Neuronal stem cell (in vitro differentiated cells): ENCODE results near the gene LINS1.
"Not testable (repeated sequence)": the region's sequence is repeated elsewhere in the genome, so short reads cannot be mapped to it uniquely, and the experiment has no call there.

Experiments used
- DNase-seq: peaks from one replicate; pipeline ENCODE4 v3.0.0-alpha.2; 2013; ENCODE audit warnings: low spot score
- H2AFZ ChIP-seq: one replicate; pipeline ENCODE4 v1.6.1; 2013; ENCODE audit warnings: mild to moderate bottlenecking, low read length, inconsistent platforms
- H2AK5ac ChIP-seq: 2 replicates; pipeline ENCODE4 v1.6.1; 2013; ENCODE audit warnings: low read depth, mild to moderate bottlenecking, inconsistent platforms, low read length, moderate library complexity, mixed read lengths
- H2BK120ac ChIP-seq: 2 replicates; pipeline ENCODE4 v1.6.1; 2013; ENCODE audit warnings: low read depth, mild to moderate bottlenecking, inconsistent platforms, low read length, moderate library complexity, mixed read lengths
- H2BK12ac ChIP-seq: one replicate; pipeline ENCODE4 v1.6.1; 2013; ENCODE audit warnings: low read length, inconsistent platforms
- H2BK15ac ChIP-seq: 2 replicates; pipeline ENCODE4 v1.6.1; 2013; ENCODE audit warnings: mild to moderate bottlenecking, low read length, inconsistent platforms, mixed read lengths
- H2BK5ac ChIP-seq: one replicate; pipeline ENCODE4 v1.6.1; 2013; ENCODE audit warnings: inconsistent platforms, mild to moderate bottlenecking, low read length, moderate library complexity
- H3K14ac ChIP-seq: one replicate; pipeline ENCODE4 v1.6.1; 2013; ENCODE audit warnings: low read length, inconsistent platforms
- H3K18ac ChIP-seq: 2 replicates; pipeline ENCODE4 v1.6.1; 2013; ENCODE audit warnings: low read length, inconsistent platforms
- H3K23ac ChIP-seq: 2 replicates; pipeline ENCODE4 v1.6.1; 2013; ENCODE audit warnings: low read depth, mild to moderate bottlenecking, mixed read lengths, low read length, inconsistent platforms; ENCODE audit not compliant: poor library complexity
- H3K27ac ChIP-seq: replicated peaks from 3 replicates; pipeline ENCODE4 v1.5.1; 2013; ENCODE audit warnings: low read length, inconsistent platforms
- H3K27me3 ChIP-seq, 3 experiments: 2 replicates each; pipeline ENCODE4 v1.6.1; 2013; ENCODE audit warnings: low read length in 3 of 3, mild to moderate bottlenecking in 2 of 3, inconsistent platforms in 1 of 3, low read depth in 1 of 3, mixed read lengths in 1 of 3, moderate library complexity in 1 of 3; ENCODE audit not compliant: control insufficient read depth in 3 of 3, insufficient read depth in 3 of 3
- H3K36me3 ChIP-seq, 2 donors: replicated peaks in 1 of 2; 2 replicates each; pipeline ENCODE4 v1.6.1; 2013; ENCODE audit warnings: low read length in 2 of 2; ENCODE audit not compliant: control insufficient read depth in 2 of 2, insufficient read depth in 2 of 2
- H3K4ac ChIP-seq: 2 replicates; pipeline ENCODE4 v1.6.1; 2013; ENCODE audit warnings: inconsistent platforms, mild to moderate bottlenecking, low read length, moderate library complexity
- H3K4me1 ChIP-seq, 2 donors: 1 replicate in 1 of 2; 2 replicates in 1 of 2; pipeline ENCODE4 v1.6.1; 2013; ENCODE audit warnings: low read length in 2 of 2, low read depth in 1 of 2; ENCODE audit not compliant: control insufficient read depth in 2 of 2, insufficient read depth in 1 of 2
- H3K4me2 ChIP-seq: one replicate; pipeline ENCODE4 v1.6.1; 2013; ENCODE audit warnings: mild to moderate bottlenecking, low read length, inconsistent platforms; ENCODE audit not compliant: insufficient read depth, poor library complexity, severe bottlenecking
- H3K4me3 ChIP-seq, 2 donors: 2 replicates each; pipeline ENCODE4 v1.5.1; 2013; ENCODE audit warnings: low read length in 2 of 2, mild to moderate bottlenecking in 2 of 2, inconsistent platforms in 1 of 2, moderate library complexity in 1 of 2
- H3K79me1 ChIP-seq: one replicate; pipeline ENCODE4 v1.6.1; 2013; ENCODE audit warnings: low read depth, mild to moderate bottlenecking, inconsistent platforms, low read length, moderate library complexity
- H3K9ac ChIP-seq: one replicate; pipeline ENCODE4 v1.6.1; 2013; ENCODE audit warnings: mild to moderate bottlenecking, low read depth, low read length, inconsistent platforms; ENCODE audit not compliant: poor library complexity
- H3K9me3 ChIP-seq, 2 donors: replicated peaks in 1 of 2; 2 replicates each; pipeline versions ENCODE3 to v1.6.1; 2013; ENCODE audit warnings: low read length in 2 of 2, mild to moderate bottlenecking in 2 of 2, inconsistent platforms in 1 of 2, low read depth in 1 of 2, mixed read lengths in 1 of 2, moderate library complexity in 1 of 2; ENCODE audit not compliant: control insufficient read depth in 2 of 2, insufficient read depth in 1 of 2
- H4K8ac ChIP-seq: one replicate; pipeline ENCODE4 v1.6.1; 2013; ENCODE audit warnings: low read depth, mild to moderate bottlenecking, inconsistent platforms, low read length, moderate library complexity
- H4K91ac ChIP-seq: one replicate; pipeline ENCODE4 v1.6.1; 2013; ENCODE audit warnings: low read length, low read depth, mild to moderate bottlenecking, inconsistent platforms; ENCODE audit not compliant: poor library complexity
- WGBS, 2 donors: extraction: QIAGEN DNeasy Blood & Tissue Kit; methylation state at CpG; one replicate each; pipeline ENCODE4 v1.1.7; 2013; ENCODE audit warnings: missing lambda C conversion rate in 2 of 2, mixed read lengths in 1 of 2; ENCODE audit not compliant: insufficient read length in 2 of 2, insufficient replicate concordance in 1 of 2; ENCODE audit errors: extremely low coverage in 2 of 2; 5-methylcytosine and 5-hydroxymethylcytosine counted together

The LINS1 gene

GRCh38 chr15:100592898-100593297 lies 9.1 kb downstream of the LINS1 start:
- Histone ChIP-seq H2BK120ac (no peak overlapping the region), H2BK15ac (no peak overlapping the region), H2BK5ac (no peak overlapping the region), H3K18ac (no peak overlapping the region), H3K79me1 (peaks cover 2% of the 10 kb centered on the region), H3K9ac (no peak overlapping the region), H2AFZ (no peak overlapping the region), H3K4me2 (no peak overlapping the region), H3K14ac (no peak overlapping the region), H2AK5ac (no peak overlapping the region), H3K4me3 (no peak overlapping the region), H3K4ac (no peak overlapping the region), H3K9me3 (peaks cover 5 to 20% of the 10 kb centered on the region in 2 donors), H4K91ac (no peak overlapping the region), H3K27me3 (no peaks in the 10 kb centered on the region), H4K8ac (no peak overlapping the region), H3K36me3 (no peaks in the 10 kb centered on the region), H2BK12ac (no peak overlapping the region), H3K4me1 (no peaks in the 10 kb centered on the region), H3K23ac (no peak overlapping the region), H3K27ac (no peak overlapping the region)
- DNase-seq: no peak
- no CpG with 5 or more reads among the region's 3 CpGs for WGBS, 2 donors

- Histone ChIP-seq H4K8ac (no peak overlapping the region), H3K79me1 (peaks cover 2% of the 10 kb centered on the region), H2AK5ac (no peak overlapping the region), H3K27me3 (no peaks in the 10 kb centered on the region), H3K9me3 (peaks cover 5 to 27% of the 10 kb centered on the region in 2 donors), H4K91ac (no peak overlapping the region), H3K14ac (no peak overlapping the region), H2BK12ac (no peak overlapping the region), H3K4me2 (no peak overlapping the region), H2AFZ (no peak overlapping the region), H3K36me3 (no peaks in the 10 kb centered on the region), H2BK120ac (no peak overlapping the region), H3K23ac (no peak overlapping the region), H2BK5ac (no peak overlapping the region), H3K9ac (no peak overlapping the region), H2BK15ac (no peak overlapping the region), H3K4me3 (no peak overlapping the region), H3K18ac (no peak overlapping the region), H3K27ac (no peak overlapping the region), H3K4me1 (no peaks in the 10 kb centered on the region), H3K4ac (no peak overlapping the region)
- no peak for DNase-seq
- no CpG with 5 or more reads among the region's 2 CpGs for whole genome bisulfite sequencing, 2 donors
These were observed 10.1 kb downstream of the LINS1 start for GRCh38 chr15:100591835-100592234.

- H2BK120ac ChIP-seq, H2AK5ac ChIP-seq, H3K27me3 ChIP-seq, H3K4me1 ChIP-seq, H2AFZ ChIP-seq, DNase-seq, H3K79me1 ChIP-seq, H3K18ac ChIP-seq, H4K8ac ChIP-seq, H3K14ac ChIP-seq, H3K36me3 ChIP-seq, H3K23ac ChIP-seq, H3K4ac ChIP-seq, H3K4me2 ChIP-seq, H4K91ac ChIP-seq, H2BK12ac ChIP-seq, H2BK5ac ChIP-seq, H3K27ac ChIP-seq, H3K4me3 ChIP-seq, H2BK15ac ChIP-seq, H3K9ac ChIP-seq: not testable (repeated sequence)
- peaks cover 5 to 27% of the 10 kb centered on the region in 2 donors for H3K9me3 ChIP-seq
- WGBS, 2 donors: no CpG with 5 or more reads among the region's 2 CpGs
These were observed 10.8 kb downstream of the LINS1 start for GRCh38 chr15:100591163-100591562.

GRCh38 chr15:100588638-100589242 lies 13.2 kb downstream of the LINS1 start:
- H2AFZ ChIP-seq: no peak overlapping the region

More at GRCh38 chr15:100588638-100589242, 13.2 kb downstream of the LINS1 start:
- H3K27ac ChIP-seq: no peak overlapping the region
- H2BK120ac ChIP-seq: no peak overlapping the region
- H2BK12ac ChIP-seq: no peak overlapping the region
- no peak for DNase-seq
- H3K9me3 ChIP-seq: peaks cover 12 to 27% of the 10 kb centered on the region in 2 donors
- H3K79me1 ChIP-seq: peaks cover 2% of the 10 kb centered on the region
- H4K91ac ChIP-seq: no peak overlapping the region
- H3K18ac ChIP-seq: no peak overlapping the region
- no peak overlapping the region for H4K8ac ChIP-seq
- H3K27me3 ChIP-seq: no peaks in the 10 kb centered on the region
- no peak overlapping the region for H2AK5ac ChIP-seq
- no CpG with 5 or more reads among the region's 1 CpG for WGBS, 2 donors
- H3K14ac ChIP-seq: no peak overlapping the region
- H2BK15ac ChIP-seq: no peak overlapping the region
- H3K4ac ChIP-seq: no peak overlapping the region
- no peak overlapping the region for H3K9ac ChIP-seq
- peaks cover 0 to 2% of the 10 kb centered on the region in 2 donors for H3K36me3 ChIP-seq
- H3K4me1 ChIP-seq: no peaks in the 10 kb centered on the region
- no peak overlapping the region for H3K23ac ChIP-seq
- H2BK5ac ChIP-seq: no peak overlapping the region
- no peak overlapping the region for H3K4me2 ChIP-seq
- H3K4me3 ChIP-seq: no peak overlapping the region
